ENCODE measurements around the gene SYTL1.
A peak's percentile ranks its signal among the peaks of the same experiment; 100 is the strongest.

SYTL1 gene

GRCh38 chr1:27393641-27394281 lies 51.9 kb downstream of the SYTL1 start:
- TF ChIP-seq YY1 (IDR thresholded peaks at IDR 0.05; ENCODE audit: low read depth) (no peak), RAD21 (IDR thresholded peaks at IDR 0.05; ENCODE audit: low read depth) (no peak), FOXM1 (IDR thresholded peaks at IDR 0.05; ENCODE audit: borderline replicate concordance, low read depth) (no peak), TAF1 (IDR thresholded peaks at IDR 0.05; ENCODE audit: low read depth) (no peak), TEAD4 (IDR thresholded peaks at IDR 0.05) (no peak), USF1 (IDR thresholded peaks at IDR 0.05) (no peak), TCF12 (IDR thresholded peaks at IDR 0.05; ENCODE audit: low read depth) (no peak), MAX (IDR thresholded peaks at IDR 0.05) (no peak)

- TF ChIP-seq TEAD4 (IDR thresholded peaks at IDR 0.05), result no peak
- TF ChIP-seq FOXM1 (IDR thresholded peaks at IDR 0.05; ENCODE audit: borderline replicate concordance, low read depth), result no peak
- no peak for TF ChIP-seq RAD21 (IDR thresholded peaks at IDR 0.05; ENCODE audit: low read depth)
- TF ChIP-seq TAF1 (IDR thresholded peaks at IDR 0.05; ENCODE audit: low read depth), result no peak
- TF ChIP-seq REST (IDR thresholded peaks at IDR 0.05; ENCODE audit: low read depth), result no peak
- TF ChIP-seq CREB1 (IDR thresholded peaks at IDR 0.05; ENCODE audit: low read depth), result no peak
- no peak for TF ChIP-seq ZBTB7A (IDR thresholded peaks at IDR 0.05; ENCODE audit: low read depth)
- no peak for TF ChIP-seq TCF12 (IDR thresholded peaks at IDR 0.05; ENCODE audit: low read depth)
- no peak for TF ChIP-seq EP300 (IDR thresholded peaks at IDR 0.05; ENCODE audit: borderline replicate concordance)
- TF ChIP-seq EGR1 (IDR thresholded peaks at IDR 0.05), result no peak
- TF ChIP-seq YY1 (IDR thresholded peaks at IDR 0.05; ENCODE audit: low read depth), result no peak
Measured at GRCh38 chr1:27394282-27394658, 52.4 kb downstream of the SYTL1 start.

GRCh38 chr1:27394925-27395324 lies 53.1 kb downstream of the SYTL1 start:
- TF ChIP-seq CREB1 (IDR thresholded peaks at IDR 0.05; ENCODE audit: low read depth) (no peak), USF1 (IDR thresholded peaks at IDR 0.05) (no peak), YY1 (IDR thresholded peaks at IDR 0.05; ENCODE audit: low read depth) (no peak), TAF1 (IDR thresholded peaks at IDR 0.05; ENCODE audit: low read depth) (no peak)

- no peak for TF ChIP-seq NFIC (IDR thresholded peaks at IDR 0.05)
- TF ChIP-seq EGR1 (IDR thresholded peaks at IDR 0.05), result no peak
- no peak; the same call in 1 of the 2 replicates for TF ChIP-seq MAX (IDR thresholded peaks at IDR 0.05)
- TF ChIP-seq USF1 (IDR thresholded peaks at IDR 0.05), result peak; percentile 31
- TF ChIP-seq RAD21 (IDR thresholded peaks at IDR 0.05; ENCODE audit: low read depth), result peak; percentile 93
- no peak for TF ChIP-seq REST (IDR thresholded peaks at IDR 0.05; ENCODE audit: low read depth)
- TF ChIP-seq TAF1 (IDR thresholded peaks at IDR 0.05; ENCODE audit: low read depth), result no peak
- no peak for TF ChIP-seq CREB1 (IDR thresholded peaks at IDR 0.05; ENCODE audit: low read depth)
- TF ChIP-seq ZBTB7A (IDR thresholded peaks at IDR 0.05; ENCODE audit: low read depth), result no peak; the same call in 1 of the 2 replicates
- TF ChIP-seq TEAD4 (IDR thresholded peaks at IDR 0.05), result peak; percentile 63
- TF ChIP-seq TCF12 (IDR thresholded peaks at IDR 0.05; ENCODE audit: low read depth), result no peak; the same call in 1 of the 2 replicates
- 0 out of 2 replicates have a peak, but pooled peaks have one; percentile 3 for TF ChIP-seq CEBPB (IDR thresholded peaks at IDR 0.05)
- TF ChIP-seq YY1 (IDR thresholded peaks at IDR 0.05; ENCODE audit: low read depth), result 0 out of 2 replicates have a peak, but pooled peaks have one; percentile 13
Measured at GRCh38 chr1:27395441-27396195, 53.8 kb downstream of the SYTL1 start.

GRCh38 chr1:27397110-27397509 lies 55.3 kb downstream of the SYTL1 start:
- no peak for TF ChIP-seq EP300 (IDR thresholded peaks at IDR 0.05; ENCODE audit: borderline replicate concordance)
- no peak for TF ChIP-seq TEAD4 (IDR thresholded peaks at IDR 0.05)
- no peak for TF ChIP-seq MAX (IDR thresholded peaks at IDR 0.05)
- TF ChIP-seq TAF1 (IDR thresholded peaks at IDR 0.05; ENCODE audit: low read depth), result no peak
- TF ChIP-seq YY1 (IDR thresholded peaks at IDR 0.05; ENCODE audit: low read depth), result no peak
- TF ChIP-seq CEBPB (IDR thresholded peaks at IDR 0.05), result no peak
- TF ChIP-seq REST (IDR thresholded peaks at IDR 0.05; ENCODE audit: low read depth), result no peak
- TF ChIP-seq EGR1 (IDR thresholded peaks at IDR 0.05), result no peak
- TF ChIP-seq RAD21 (IDR thresholded peaks at IDR 0.05; ENCODE audit: low read depth), result no peak
- TF ChIP-seq FOXM1 (IDR thresholded peaks at IDR 0.05; ENCODE audit: borderline replicate concordance, low read depth), result no peak
- no peak for TF ChIP-seq USF1 (IDR thresholded peaks at IDR 0.05)
- TF ChIP-seq NFIC (IDR thresholded peaks at IDR 0.05), result no peak
- no peak for TF ChIP-seq TCF12 (IDR thresholded peaks at IDR 0.05; ENCODE audit: low read depth)
- TF ChIP-seq CREB1 (IDR thresholded peaks at IDR 0.05; ENCODE audit: low read depth), result no peak
- no peak for TF ChIP-seq ZBTB7A (IDR thresholded peaks at IDR 0.05; ENCODE audit: low read depth)
